GM06990 (cell line): ENCODE measurements around the gene ABCC1.

Experiments used
- DNase-seq: peaks from one replicate; pipeline ENCODE4 v3.0.0-alpha.2; 2011; ENCODE audit not compliant: insufficient read length; ENCODE audit errors: extremely low read depth
- H3K27me3 ChIP-seq: replicated peaks from 2 replicates; pipeline ENCODE4 v1.6.0; 2011; ENCODE audit warnings: low read length; ENCODE audit not compliant: control insufficient read depth, insufficient read depth
- H3K36me3 ChIP-seq: 2 replicates; pipeline ENCODE4 v1.5.1; 2011; ENCODE audit warnings: low read length; ENCODE audit not compliant: control insufficient read depth, insufficient read depth
- H3K4me3 ChIP-seq: replicated peaks from 2 replicates; pipeline ENCODE4 v1.5.1; 2011; ENCODE audit warnings: low read depth, mild to moderate bottlenecking, control low read depth, low read length
- CTCF ChIP-seq: IDR thresholded peaks from 2 replicates; pipeline ENCODE4 v1.5.1; 2011; ENCODE audit warnings: low read length, control low read depth, mild to moderate bottlenecking, inconsistent platforms; ENCODE audit not compliant: insufficient read depth, poor library complexity, severe bottlenecking

Gene ABCC1

GRCh38 chr16:16120382-16121184 lies 171.2 kb downstream of the ABCC1 start:
- Histone ChIP-seq H3K4me3 (no peak overlapping the region), H3K27me3 (no peaks in the 10 kb centered on the region), H3K36me3 (peaks cover 44% of the 10 kb centered on the region)
- no peak for TF ChIP-seq CTCF
- no peak for DNase-seq

GRCh38 chr16:16121185-16121727 lies 171.8 kb downstream of the ABCC1 start:
- H3K27me3 ChIP-seq: no peaks in the 10 kb centered on the region
- H3K4me3 ChIP-seq: no peak overlapping the region
- H3K36me3 ChIP-seq: peaks cover 43% of the 10 kb centered on the region
- no peak for TF ChIP-seq CTCF
- no peak for DNase-seq

- no peak for DNase-seq
- peaks cover 41% of the 10 kb centered on the region for H3K36me3 ChIP-seq
- H3K4me3 ChIP-seq: no peak overlapping the region
- TF ChIP-seq CTCF: no peak
- H3K27me3 ChIP-seq: no peaks in the 10 kb centered on the region
These were observed 172.8 kb downstream of the ABCC1 start for GRCh38 chr16:16122264-16122663.

GRCh38 chr16:16124438-16124837 lies 175.0 kb downstream of the ABCC1 start:
- TF ChIP-seq CTCF: no peak
- H3K27me3 ChIP-seq: no peaks in the 10 kb centered on the region
- no peak for DNase-seq
- H3K4me3 ChIP-seq: no peak overlapping the region
- H3K36me3 ChIP-seq: peaks cover 38% of the 10 kb centered on the region

- H3K36me3 ChIP-seq: peaks cover 39% of the 10 kb centered on the region
- TF ChIP-seq CTCF: no peak
These were observed 175.6 kb downstream of the ABCC1 start for GRCh38 chr16:16124974-16125373.

More at GRCh38 chr16:16124974-16125373, 175.6 kb downstream of the ABCC1 start:
- Histone ChIP-seq H3K4me3 (no peak overlapping the region), H3K27me3 (no peaks in the 10 kb centered on the region)
- DNase-seq: no peak
